H1 (cell line): ENCODE measurements around the gene GRIA2.

ENCODE experiments used
- BRCA1 ChIP-seq: IDR thresholded peaks from 2 replicates; pipeline ENCODE4 v1.6.1; 2012; ENCODE audit warnings: low read depth, low read length, improper control_type of control experiment
- EGR1 ChIP-seq: IDR thresholded peaks from 2 replicates; pipeline ENCODE4 v1.6.1; 2011; ENCODE audit warnings: low read depth, low read length, borderline replicate concordance
- EZH2 ChIP-seq: fragments of 200-600 bp; sonication (generic); IDR thresholded peaks from 2 replicates; pipeline ENCODE4 v1.7.1; 2012; ENCODE audit warnings: low read depth, mild to moderate bottlenecking, moderate library complexity, low read length, inconsistent platforms; ENCODE audit not compliant: severe bottlenecking
- NANOG ChIP-seq: IDR thresholded peaks from 2 replicates; pipeline ENCODE4 v1.6.1; 2011; ENCODE audit warnings: low read length, low read depth, mild to moderate bottlenecking, inconsistent platforms; ENCODE audit not compliant: insufficient read depth, poor library complexity, severe bottlenecking
- POLR2A ChIP-seq, 2 experiments: IDR thresholded peaks; 1 replicate in 1 of 2; 2 replicates in 1 of 2; pipeline ENCODE4 v1.6.1; 2011; ENCODE audit warnings: low read depth in 2 of 2, low read length in 2 of 2, mild to moderate bottlenecking in 2 of 2; ENCODE audit errors: control extremely low read depth in 1 of 2
- POLR2AphosphoS5 ChIP-seq: IDR thresholded peaks from 2 replicates; pipeline ENCODE4 v1.6.1; 2011; ENCODE audit warnings: low read depth, low read length
- RBBP5 ChIP-seq: IDR thresholded peaks from 2 replicates; pipeline ENCODE4 v1.7.1; 2012; ENCODE audit warnings: low read depth, mild to moderate bottlenecking, inconsistent platforms, low read length, moderate library complexity, borderline replicate concordance
- RXRA ChIP-seq: IDR thresholded peaks from 2 replicates; pipeline ENCODE4 v1.6.1; 2011; ENCODE audit warnings: low read depth, mild to moderate bottlenecking, low read length, moderate library complexity; ENCODE audit not compliant: insufficient read depth
- TEAD4 ChIP-seq: IDR thresholded peaks from 2 replicates; pipeline ENCODE4 v1.6.1; 2012; ENCODE audit warnings: low read depth, low read length, inconsistent platforms, mixed read lengths
- YY1 ChIP-seq: IDR thresholded peaks from 2 replicates; pipeline ENCODE4 v1.6.1; 2011; ENCODE audit warnings: low read depth, mild to moderate bottlenecking, low read length
- ZNF274 ChIP-seq: IDR thresholded peaks from 2 replicates; pipeline ENCODE4 v1.7.0; 2012; ENCODE audit warnings: low read length, borderline replicate concordance; ENCODE audit errors: extremely low read depth
- TF ChIP-seq, protein P1 (sequence below), 3 experiments: IDR thresholded peaks; 1 replicate in 2 of 3; 2 replicates in 1 of 3; pipeline versions ENCODE4 v1.5.1 to v1.6.1; 2011; ENCODE audit warnings: low read length in 3 of 3, mild to moderate bottlenecking in 3 of 3, inconsistent platforms in 2 of 3, low read depth in 1 of 3, moderate library complexity in 1 of 3; ENCODE audit not compliant: insufficient read depth in 1 of 3; ENCODE audit errors: control extremely low read depth in 1 of 3

DNA sequence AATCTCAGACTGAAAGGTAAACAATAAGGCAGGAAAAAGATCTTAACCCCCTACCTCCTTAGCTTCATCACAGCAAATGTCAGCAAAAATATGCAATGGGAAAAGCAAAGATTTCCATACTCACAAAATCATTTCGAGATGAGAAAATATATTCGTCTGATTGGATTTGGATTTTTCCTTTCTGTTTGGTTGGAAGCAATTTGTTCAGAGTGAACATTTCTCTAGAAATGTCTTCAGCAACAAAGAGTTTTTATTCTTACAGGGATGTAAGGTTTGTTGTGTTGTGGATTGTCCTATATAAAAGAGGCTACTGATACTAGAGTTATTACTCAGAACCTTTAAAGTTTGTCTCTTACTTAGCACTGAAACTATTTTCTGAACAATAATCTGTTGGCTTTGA lies 23.8 kb downstream of the GRIA2 start:
- no peak for TF ChIP-seq EGR1
- TF ChIP-seq YY1: no peak
- TF ChIP-seq RXRA: no peak
- no peak for TF ChIP-seq ZNF274
- no peak for TF ChIP-seq RBBP5
- TF ChIP-seq, protein P1, sequence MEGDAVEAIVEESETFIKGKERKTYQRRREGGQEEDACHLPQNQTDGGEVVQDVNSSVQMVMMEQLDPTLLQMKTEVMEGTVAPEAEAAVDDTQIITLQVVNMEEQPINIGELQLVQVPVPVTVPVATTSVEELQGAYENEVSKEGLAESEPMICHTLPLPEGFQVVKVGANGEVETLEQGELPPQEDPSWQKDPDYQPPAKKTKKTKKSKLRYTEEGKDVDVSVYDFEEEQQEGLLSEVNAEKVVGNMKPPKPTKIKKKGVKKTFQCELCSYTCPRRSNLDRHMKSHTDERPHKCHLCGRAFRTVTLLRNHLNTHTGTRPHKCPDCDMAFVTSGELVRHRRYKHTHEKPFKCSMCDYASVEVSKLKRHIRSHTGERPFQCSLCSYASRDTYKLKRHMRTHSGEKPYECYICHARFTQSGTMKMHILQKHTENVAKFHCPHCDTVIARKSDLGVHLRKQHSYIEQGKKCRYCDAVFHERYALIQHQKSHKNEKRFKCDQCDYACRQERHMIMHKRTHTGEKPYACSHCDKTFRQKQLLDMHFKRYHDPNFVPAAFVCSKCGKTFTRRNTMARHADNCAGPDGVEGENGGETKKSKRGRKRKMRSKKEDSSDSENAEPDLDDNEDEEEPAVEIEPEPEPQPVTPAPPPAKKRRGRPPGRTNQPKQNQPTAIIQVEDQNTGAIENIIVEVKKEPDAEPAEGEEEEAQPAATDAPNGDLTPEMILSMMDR (IDR thresholded peaks at IDR 0.05; ENCODE audit: control extremely low read depth in 1 of 3, insufficient read depth in 1 of 3, low read depth in 1 of 3, low read length in 3 of 3): no peak
- no peak for TF ChIP-seq POLR2A (IDR thresholded peaks at IDR 0.05; ENCODE audit: control extremely low read depth in 1 of 2, low read depth in 2 of 2, low read length in 2 of 2)
- TF ChIP-seq TEAD4: no peak
- no peak for TF ChIP-seq NANOG
- TF ChIP-seq POLR2AphosphoS5: no peak
- TF ChIP-seq BRCA1: no peak
- no peak for TF ChIP-seq EZH2
